IMR-90 (cell line): ENCODE results near the gene EPC1. TPM values are rescaled to one million over a fixed set of nuclear protein-coding genes. Genes with fewer than 3 reads are reported as not detected.

ENCODE experiments used
- microRNA-seq, 2 experiments: library from miRNA; stranded (forward) in 1 of 2; unstranded in 1 of 2; fragments of 10-50 nt in 1 of 2; fragments of <30 nt in 1 of 2; gene quantifications in 1 of 2; microRNA quantifications in 1 of 2; one replicate each; pipeline versions ENCODE3 to v1.1.0; 2013 to 2020; ENCODE audit not compliant: insufficient read depth in 1 of 2, insufficient read length in 1 of 2, unreplicated experiment in 1 of 2
- polyA plus RNA-seq, 3 experiments: library from polyadenylated mRNA; depleted of rRNA; stranded (reverse); fragments of >200 nt; gene quantifications; 2 replicates each; pipeline ENCODE4 v1.2.3, GENCODE V29; 2012; ENCODE audit warnings: low replicate concordance in 1 of 3
- small RNA-seq, 5 experiments: library from RNA; depleted of rRNA; stranded (forward); fragments of <200 nt; gene quantifications; one replicate each; pipeline ENCODE3, GENCODE V24; 2012
- total RNA-seq: library from RNA; depleted of rRNA; stranded (reverse); fragments of >200 nt; gene quantifications from 2 replicates; pipeline ENCODE4 v1.2.3, GENCODE V29; 2012; rRNA removed

The EPC1 gene
- total and polyA plus RNA-seq, 2 of the 4 experiments (the other 2 are of a cell fraction): 21.9 to 23.5 TPM

Small RNA genes within 50 kb of the gene (microRNA-seq; reads per million reads assigned to microRNA genes)
- not detected for gene RNU6-1244P (ENCODE audit: insufficient read depth, insufficient read length)

Small RNA genes within 50 kb of the gene (small RNA-seq; reads per million reads assigned to genes)
- 0 reads per million in 5 experiments for gene RNU6-1244P

Other genes with a start within 250 kb of the EPC1 start
- gene CCDC7, start 99.0 kb upstream of the EPC1 start, total RNA-seq: 3.9 and 4.3 TPM in 2 replicates
- gene CCDC7, start 99.0 kb upstream of the EPC1 start, polyA plus RNA-seq (2012; rRNA removed): 0.37 and 0.74 TPM in 2 replicates